ENCODE measurements around the gene HIBCH.

HIBCH gene, protein sequence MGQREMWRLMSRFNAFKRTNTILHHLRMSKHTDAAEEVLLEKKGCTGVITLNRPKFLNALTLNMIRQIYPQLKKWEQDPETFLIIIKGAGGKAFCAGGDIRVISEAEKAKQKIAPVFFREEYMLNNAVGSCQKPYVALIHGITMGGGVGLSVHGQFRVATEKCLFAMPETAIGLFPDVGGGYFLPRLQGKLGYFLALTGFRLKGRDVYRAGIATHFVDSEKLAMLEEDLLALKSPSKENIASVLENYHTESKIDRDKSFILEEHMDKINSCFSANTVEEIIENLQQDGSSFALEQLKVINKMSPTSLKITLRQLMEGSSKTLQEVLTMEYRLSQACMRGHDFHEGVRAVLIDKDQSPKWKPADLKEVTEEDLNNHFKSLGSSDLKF

DNA sequence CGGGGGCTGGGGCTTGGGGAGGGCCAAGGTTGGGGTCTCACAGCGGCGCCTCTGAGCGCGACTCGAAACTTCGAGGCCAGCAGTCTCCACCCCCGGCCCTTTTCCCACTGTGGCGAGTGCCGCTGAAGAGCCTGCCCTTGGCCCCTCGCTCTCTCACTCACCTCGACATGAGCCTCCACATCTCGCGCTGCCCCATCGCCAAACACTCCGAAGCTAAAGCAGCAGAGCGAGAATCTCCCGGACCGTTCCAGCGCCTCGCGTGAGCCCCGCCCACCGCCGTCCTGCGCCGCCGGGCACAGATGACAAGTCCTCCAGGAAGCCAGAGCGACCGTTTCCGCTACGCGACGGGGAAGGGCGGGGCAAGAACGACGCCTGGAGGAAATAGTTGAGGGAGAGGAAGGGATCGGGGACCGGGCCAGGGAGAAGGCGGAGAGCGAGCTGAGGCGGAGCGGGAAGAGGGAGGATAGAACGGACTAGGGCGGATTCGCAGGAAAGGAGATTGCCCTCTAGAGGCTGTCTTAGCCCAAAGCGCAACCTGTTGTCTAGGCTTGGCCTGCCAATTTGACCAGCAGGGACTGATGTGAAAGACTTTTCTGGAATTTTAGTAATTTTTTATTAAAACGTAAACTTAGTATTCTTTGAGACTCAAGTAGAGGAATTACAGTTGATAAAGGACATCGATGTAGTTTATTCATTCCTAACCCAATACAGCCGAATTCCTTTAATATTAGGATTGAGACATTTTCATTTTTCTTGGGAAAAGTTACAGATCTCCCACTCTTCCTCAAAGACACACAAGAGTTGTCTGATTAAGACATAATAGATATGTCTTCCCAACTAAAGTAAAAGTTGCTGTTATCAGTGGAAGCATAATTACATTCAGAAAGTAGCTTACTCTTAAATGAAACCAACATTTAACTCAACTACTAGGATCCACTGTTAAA is at the start of gene HIBCH:
HIBCH (minus strand) TSS at position 272 of the 944 bp plus-strand sequence; CDS start at position 196, 76 bp downstream.
- DNase-seq (ENCODE audit: insufficient read length, low spot score), result peak; percentile 37
- TF ChIP-seq, protein P1, sequence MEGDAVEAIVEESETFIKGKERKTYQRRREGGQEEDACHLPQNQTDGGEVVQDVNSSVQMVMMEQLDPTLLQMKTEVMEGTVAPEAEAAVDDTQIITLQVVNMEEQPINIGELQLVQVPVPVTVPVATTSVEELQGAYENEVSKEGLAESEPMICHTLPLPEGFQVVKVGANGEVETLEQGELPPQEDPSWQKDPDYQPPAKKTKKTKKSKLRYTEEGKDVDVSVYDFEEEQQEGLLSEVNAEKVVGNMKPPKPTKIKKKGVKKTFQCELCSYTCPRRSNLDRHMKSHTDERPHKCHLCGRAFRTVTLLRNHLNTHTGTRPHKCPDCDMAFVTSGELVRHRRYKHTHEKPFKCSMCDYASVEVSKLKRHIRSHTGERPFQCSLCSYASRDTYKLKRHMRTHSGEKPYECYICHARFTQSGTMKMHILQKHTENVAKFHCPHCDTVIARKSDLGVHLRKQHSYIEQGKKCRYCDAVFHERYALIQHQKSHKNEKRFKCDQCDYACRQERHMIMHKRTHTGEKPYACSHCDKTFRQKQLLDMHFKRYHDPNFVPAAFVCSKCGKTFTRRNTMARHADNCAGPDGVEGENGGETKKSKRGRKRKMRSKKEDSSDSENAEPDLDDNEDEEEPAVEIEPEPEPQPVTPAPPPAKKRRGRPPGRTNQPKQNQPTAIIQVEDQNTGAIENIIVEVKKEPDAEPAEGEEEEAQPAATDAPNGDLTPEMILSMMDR (IDR thresholded peaks at IDR 0.05; ENCODE audit: insufficient read depth, missing control alignments), result peak; percentile 80
- peak; percentile 67 for FAIRE-seq

DNA sequence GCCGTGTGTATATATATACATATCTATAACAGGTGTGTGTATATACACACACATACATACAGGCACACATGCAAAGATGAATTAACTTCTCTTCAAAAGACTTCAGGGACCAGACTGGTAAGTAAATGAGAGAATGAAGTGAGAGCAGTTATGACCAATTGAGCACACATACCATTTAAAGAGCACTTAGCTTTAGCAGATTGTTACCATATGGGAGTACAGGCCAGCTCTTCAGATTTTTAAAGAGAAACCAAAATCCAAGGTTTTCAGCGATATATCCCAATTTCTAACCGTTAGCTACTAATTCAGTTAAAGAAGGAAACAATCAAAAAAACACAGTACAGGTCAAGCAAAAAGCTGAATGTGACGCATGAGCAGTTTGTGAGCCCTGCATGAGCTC is 47.5 kb upstream of the HIBCH start:
- TF ChIP-seq, protein P1 (IDR thresholded peaks at IDR 0.05; ENCODE audit: insufficient read depth, missing control alignments), result no peak
- no peak for DNase-seq (ENCODE audit: insufficient read length, low spot score)
- no peak for FAIRE-seq

DNA sequence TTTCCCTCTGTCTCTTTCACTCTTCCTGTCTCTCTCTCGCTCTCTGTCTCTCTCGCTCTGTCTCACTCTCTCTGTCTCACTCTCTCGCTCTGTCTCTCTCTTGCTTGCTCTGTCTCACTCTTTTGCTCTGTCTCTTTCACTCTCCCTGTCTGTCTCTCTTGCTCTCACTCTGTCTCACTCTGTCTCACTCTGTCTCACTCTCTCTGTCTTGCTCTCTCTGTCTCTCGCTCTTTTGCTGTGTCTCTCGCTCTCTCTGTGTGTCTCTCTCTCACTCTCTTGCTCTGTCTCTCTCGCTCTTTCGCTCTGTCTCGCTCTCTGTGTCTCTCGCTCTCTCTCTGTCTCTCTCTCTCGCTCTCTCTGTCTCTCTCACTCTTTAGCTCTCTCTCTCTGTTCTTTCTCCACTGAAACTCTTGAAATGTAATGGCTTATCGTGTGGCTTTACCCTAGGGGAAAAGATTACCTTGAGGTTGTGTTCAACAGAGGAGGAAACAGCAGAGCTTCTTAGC is 46.7 kb upstream of the HIBCH start:
- TF ChIP-seq, protein P1 (IDR thresholded peaks at IDR 0.05; ENCODE audit: insufficient read depth, missing control alignments), result no peak
- DNase-seq (ENCODE audit: insufficient read length, low spot score), result no peak
- no peak for FAIRE-seq

DNA sequence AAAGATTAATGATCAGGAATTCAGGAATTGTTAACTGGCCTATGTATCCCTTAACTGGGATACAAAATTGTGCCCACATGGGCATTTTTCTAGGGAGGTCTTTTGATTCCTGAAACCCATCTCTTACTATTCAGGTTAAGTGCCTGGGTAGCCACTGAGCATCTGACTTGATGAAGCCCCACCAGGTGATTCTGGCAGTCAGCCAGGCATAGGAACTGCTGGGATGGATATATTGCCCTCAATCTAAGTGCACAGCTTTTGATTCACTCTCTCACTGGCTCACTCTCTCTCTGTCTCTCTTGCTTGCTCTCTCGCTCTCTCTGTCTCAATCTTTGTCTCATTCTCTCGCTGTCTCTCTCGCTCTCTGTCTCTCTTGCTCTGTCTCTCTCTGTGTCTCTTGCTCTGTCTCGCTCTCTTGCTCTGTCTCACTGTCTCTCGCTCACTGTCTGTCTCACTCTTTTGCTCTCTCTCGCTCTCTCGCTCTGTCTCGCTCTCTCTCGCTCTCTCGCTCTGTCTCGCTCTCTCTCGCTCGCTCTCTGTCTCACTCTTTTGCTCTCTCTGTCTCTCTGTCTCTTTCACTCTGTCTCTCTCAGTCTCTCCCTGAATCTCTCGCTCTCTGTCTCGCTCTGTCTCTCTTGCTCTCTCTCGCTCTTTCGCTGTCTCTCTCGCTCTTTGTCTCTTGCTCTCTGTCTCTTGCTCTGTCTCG is 46.0 kb upstream of the HIBCH start:
- FAIRE-seq (no peak), DNase-seq (ENCODE audit: insufficient read length, low spot score) (no peak)
- TF ChIP-seq, protein P1 (IDR thresholded peaks at IDR 0.05; ENCODE audit: insufficient read depth, missing control alignments), result no peak

DNA sequence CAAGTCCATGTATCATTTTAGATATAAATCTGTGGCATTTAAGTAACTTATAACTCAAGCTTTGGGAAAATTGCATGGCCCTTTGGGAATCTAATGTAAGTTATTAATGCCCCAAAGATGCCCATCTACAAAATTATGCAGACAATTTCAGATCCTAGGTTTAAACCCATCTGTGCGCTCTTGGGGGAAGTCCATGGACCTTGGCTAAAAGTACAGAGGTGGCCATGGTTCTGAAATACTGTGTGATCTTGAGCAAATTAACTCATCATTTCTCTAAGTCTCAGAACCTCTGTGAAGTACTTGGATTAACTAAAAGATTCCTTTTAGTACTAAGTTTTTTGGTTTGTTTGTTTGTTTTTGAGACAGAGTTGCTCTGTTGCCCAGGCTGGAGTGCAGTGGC is 43.3 kb upstream of the HIBCH start:
- no peak for FAIRE-seq
- TF ChIP-seq, protein P1 (IDR thresholded peaks at IDR 0.05; ENCODE audit: insufficient read depth, missing control alignments), result no peak
- DNase-seq (ENCODE audit: insufficient read length, low spot score), result no peak

DNA sequence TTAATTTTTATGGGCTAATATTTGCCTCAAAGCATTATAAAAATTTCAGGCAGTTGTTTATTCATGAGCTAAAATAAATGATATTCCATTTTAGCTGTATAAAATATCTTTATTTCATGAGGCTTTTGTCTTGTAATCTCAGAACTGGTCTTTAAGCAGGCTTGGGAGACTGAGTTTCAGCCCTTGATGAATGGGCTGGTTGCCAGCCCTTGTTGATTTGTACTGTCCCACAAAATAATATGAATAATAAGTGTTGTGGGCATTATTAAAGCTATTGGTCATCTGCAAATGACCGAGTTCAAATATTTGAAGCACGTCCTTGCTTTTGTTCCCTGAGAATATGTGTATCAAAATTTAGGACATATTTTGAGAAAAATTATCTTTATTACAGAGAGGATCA is 41.9 kb upstream of the HIBCH start:
- DNase-seq (ENCODE audit: insufficient read length, low spot score), result no peak

More for the DNA sequence above, 41.9 kb upstream of the HIBCH start:
- TF ChIP-seq, protein P1 (IDR thresholded peaks at IDR 0.05; ENCODE audit: insufficient read depth, missing control alignments), result no peak
- FAIRE-seq, result no peak

Measured in D721Med (cell line).